Airway epithelial cell (primary cell): ENCODE results near the gene ADISSP. TPM values are rescaled to one million over a fixed set of nuclear protein-coding genes. Genes with fewer than 3 reads are reported as not detected.

Experiments
- total RNA-seq: library from RNA; depleted of rRNA; stranded (reverse); fragments of >200 nt; gene quantifications from 2 replicates; pipeline ENCODE4 v1.2.3, GENCODE V29; 2015

Gene ADISSP
- 66.6 and 69.9 TPM in 2 replicates for total RNA-seq

DNA sequence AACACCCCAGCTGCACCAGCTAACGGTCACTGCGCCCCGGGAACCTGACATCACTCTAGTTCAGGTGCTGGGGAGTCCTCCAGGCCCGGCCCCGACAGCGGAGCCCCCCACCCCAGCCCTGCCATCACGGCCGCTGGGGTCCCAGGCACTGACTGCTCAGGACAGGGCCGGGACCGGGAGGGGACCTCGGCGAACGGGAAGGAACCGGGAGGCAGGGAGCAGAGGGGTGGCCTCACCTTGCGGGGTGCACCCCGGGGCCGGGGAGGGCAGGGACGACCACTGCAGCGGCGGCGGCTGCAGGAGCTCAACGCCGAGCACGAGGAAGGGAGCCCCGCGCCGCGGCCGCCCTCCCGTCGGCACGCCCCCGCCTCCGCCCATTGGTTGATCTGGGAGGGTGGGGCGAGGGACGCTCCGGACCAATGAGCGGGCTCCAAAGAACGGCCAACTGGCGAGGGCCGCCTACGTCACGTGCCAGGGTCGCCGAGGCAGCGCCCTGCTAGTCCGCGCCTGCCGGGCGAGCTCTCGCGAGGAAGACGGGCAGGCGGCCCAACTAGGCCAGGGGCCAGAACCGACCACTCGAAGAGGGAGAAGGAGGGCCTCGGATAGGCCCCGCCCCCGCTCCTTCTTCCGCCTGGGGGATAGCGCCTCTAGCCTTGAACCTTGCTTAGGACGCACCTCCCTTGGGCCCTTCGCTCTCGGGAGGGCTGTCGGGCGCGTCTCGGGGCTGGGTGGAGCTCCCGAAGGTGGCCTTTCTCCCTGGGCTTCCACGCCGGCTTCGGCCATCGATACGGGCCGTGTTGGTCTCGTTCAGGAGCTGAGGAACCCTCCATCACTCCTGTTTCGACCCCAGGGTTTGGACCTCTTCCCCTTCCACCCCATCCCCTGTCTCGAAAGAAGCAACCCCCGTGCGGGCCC lies at the start of gene ADISSP:
ADISSP (minus strand) TSS at position 327 of the 915 bp plus-strand sequence. CDS start 7,653 bp downstream, outside the sequence.

DNA sequence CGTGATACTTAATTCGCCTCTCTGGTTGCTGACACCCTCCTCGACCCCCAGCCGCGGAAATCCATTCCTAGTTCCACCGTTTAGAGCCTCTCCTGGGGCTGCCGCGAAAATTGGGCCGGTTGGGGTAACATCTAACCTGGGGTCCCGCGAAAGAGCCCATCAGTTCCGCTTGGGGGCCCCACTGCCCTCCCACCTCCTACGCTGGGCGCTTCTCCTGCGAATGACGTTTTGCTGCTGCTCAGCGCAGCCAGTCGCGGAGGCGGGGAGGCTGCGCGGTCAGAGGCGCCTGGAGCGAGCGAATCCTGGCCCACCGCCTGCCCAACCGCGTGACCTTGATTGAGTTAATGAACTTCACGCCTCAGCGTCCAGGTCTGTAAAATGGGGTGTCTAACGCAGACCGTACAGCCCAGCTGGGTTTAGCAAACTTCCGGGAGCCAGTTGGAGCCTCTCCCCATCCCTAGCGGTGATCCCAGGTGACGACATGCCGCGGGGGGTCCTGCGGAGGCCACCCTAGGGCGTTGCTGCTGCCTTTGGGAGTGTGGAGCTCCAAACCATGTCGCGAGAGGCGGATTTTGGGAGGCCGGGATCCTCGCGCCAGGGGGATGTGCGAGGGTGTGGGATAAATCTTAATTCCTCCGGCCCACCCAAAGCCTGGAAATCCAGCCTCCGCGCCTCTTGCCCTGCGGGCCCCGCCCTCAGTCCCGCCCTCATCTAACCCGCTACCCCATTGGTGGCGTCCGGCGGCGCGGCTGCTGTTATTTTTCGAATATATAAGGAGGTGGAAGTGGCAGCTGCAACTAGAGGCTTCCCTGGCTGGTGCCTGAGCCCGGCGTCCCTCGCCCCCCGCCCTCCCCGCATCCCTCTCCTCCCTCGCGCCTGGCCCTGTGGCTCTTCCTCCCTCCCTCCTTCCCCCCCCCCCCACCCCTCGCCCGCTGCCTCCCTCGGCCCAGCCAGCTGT lies 28.2 kb upstream of the ADISSP start, which contains the start of gene CDC25B:
CDC25B (plus strand) TSS at position 800 of the 958 bp plus-strand sequence. CDS start 222 bp downstream, outside the sequence.

DNA sequence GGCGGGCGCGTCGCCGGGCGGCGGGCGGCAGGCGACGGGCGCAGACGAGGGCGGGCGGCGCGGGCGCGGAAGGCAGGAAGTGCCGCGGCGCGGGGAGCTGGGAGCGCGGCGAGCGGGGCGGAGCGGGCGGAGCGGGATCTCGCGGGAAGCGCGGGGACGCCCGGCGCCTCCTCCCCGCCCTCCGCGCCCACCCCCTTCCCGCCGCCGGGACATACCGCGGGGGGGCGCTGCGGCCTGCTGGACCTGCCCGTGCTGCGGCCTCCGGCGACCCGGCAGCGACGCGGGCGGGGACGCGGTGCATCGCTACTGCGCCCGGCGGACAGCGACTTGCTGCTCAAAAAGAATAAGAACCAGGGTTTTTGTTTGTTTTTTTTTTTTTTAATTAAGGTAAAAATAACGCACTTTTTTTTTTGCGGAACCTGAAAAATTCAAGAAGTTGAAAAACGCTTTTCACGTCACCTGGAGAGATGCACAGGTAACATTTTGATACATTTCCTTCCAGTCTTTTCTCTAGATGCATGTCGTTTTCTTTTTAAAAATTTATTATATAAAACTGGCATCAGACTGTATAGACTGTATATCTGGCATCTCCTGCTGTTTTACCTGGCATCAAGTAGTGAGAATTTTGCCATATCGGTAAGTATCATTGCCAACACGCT lies 19.2 kb upstream of the ADISSP start, which contains the start of gene CENPB:
CENPB (minus strand) TSS at position 76 of the 659 bp plus-strand sequence. CDS start 257 bp downstream, outside the sequence.

DNA sequence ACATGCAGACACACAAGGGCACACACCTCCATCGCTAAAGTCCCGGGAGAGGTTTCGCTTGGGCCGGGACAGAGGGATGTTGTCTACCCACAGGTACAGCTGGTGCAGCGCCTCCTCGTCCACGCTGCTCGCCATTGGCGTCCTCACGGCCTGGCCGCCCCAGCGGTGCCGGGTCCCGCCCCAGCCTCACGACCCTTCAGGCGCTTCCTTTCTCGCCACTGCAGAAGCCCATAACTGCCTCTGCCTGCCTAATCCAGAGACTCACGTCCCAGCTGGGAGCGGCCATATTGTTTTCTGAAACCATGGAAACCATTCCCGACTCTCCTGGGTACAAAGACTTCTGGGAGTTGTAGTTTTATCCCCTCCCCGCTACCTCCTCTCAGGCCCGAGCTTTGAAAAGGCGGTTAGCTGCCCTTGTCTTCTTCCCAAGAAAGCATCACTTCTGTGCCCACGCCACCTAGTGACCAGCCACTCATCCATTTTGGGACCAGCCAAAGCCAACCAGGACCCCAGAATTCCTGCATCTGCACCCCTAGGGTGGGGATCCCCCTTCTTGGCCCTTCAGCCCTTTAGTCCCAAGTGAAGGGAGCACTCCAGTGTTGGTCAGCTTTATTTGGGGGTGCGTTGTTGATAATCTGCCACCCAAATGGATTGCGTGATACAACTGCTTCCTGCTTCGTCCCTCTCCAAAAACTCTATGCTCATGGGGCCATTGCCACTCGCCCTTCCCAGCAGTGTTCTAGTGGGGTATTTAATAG lies 13.8 kb upstream of the ADISSP start, which contains the start of gene SPEF1:
SPEF1 (minus strand) TSS at position 296 of the 758 bp plus-strand sequence; CDS start at position 135, 161 bp downstream.

DNA sequence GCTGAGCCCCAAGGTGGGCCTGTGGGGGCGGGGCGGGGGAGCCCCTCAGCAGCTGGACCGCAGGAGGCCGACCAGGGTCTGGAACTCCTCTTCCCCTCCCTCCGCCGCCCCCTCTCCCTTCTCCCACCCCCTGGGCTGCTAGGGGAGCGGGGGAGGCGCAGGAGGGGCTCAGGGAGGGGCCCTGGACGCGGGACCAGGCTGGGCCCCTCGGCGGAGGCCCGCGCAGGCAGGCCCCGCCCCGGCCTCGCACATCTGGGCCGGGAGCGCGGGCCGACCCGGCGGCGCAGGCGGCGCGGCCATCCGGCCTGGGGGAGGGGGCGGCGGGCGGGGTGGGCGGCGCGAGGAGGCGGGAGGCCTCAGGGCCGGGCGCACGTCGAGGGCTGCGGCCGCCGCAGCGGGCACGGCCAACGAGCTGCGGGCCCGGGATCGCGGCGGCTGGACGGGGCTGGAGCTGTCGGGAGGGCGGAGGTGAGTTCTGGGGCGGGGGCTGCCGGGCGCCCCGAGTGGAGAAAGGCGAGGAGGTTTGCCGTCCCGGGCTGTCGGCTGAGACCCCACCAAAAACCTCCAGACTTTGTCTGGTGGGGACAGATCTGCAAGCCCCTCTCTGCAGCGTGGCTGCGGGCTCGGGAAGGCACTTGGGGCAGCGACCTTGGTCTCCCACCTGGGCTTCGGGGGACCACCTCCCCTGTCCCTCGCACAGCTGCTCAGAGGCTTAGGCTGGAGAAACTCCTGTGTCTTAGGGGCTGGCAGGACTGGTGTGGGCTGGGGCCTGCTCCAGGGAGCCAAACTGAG lies 35.0 kb downstream of the ADISSP start, which contains the start of gene HSPA12B:
HSPA12B (plus strand) TSS at position 359 of the 792 bp plus-strand sequence. CDS start 5,990 bp downstream, outside the sequence.

DNA sequence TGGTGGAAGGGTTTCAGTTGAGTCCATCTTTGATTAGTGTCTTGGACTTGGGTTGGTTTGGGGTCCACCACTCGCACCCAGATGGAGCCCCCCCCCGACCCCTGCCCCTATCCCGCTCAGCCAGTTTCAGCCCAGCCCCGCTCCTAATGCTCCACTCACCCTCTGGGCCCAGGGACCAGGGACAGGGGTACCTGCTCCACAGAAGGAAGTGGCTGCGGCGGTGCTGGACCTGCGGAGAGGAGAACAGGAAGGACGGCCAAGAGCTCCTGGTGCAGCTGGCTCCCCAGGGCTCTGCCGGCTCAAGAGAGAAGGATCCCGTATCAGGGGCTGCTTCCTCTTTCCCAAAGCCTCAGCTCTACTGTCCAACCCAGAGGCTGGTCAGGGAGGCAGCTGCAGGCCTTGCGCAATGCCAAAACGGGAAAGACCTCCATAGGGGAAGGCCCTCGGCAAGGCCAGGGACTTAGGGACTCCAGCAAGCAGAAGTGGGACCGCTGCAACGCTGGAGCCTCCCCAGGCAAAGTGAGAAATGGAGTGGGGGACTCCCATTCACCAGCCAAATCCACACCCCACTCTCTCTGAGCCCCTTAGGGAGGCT lies 55.2 kb downstream of the ADISSP start, which contains the start of gene SIGLEC1:
SIGLEC1 (minus strand) TSS at position 322 of the 595 bp plus-strand sequence. CDS start 5,472 bp downstream, outside the sequence.

Other genes with a start within 250 kb of the ADISSP start
- not detected in 2 replicates for gene GFRA4, start 104.4 kb downstream of the ADISSP start, total RNA-seq
- gene ADAM33, start 85.7 kb downstream of the ADISSP start, total RNA-seq = 0.79 TPM in 1 of 2 replicates, not detected in the other
- not detected in 2 replicates for gene SIGLEC1, start 55.2 kb downstream of the ADISSP start, total RNA-seq
- gene HSPA12B, start 35.1 kb downstream of the ADISSP start, total RNA-seq = 0.14 TPM in 1 of 2 replicates, not detected in the other
- not detected in 2 replicates for gene SPEF1, start 13.7 kb upstream of the ADISSP start, total RNA-seq
- 82.2 and 83.2 TPM in 2 replicates for gene CENPB, start 19.0 kb upstream of the ADISSP start, total RNA-seq
- 41.3 and 52.3 TPM in 2 replicates for gene CDC25B, start 28.6 kb upstream of the ADISSP start, total RNA-seq
- 12.0 and 14.5 TPM in 2 replicates for gene AP5S1, start 52.8 kb upstream of the ADISSP start, total RNA-seq
- gene MAVS, start 79.1 kb upstream of the ADISSP start, total RNA-seq = 15.8 and 21.8 TPM in 2 replicates
- 35.4 and 36.0 TPM in 2 replicates for gene PANK2, start 121.6 kb upstream of the ADISSP start, total RNA-seq
- 4.7 and 9.0 TPM in 2 replicates for gene RNF24, start 247.8 kb upstream of the ADISSP start, total RNA-seq